ENCODE measurements around the gene SRBD1. TPM values are rescaled to one million over a fixed set of nuclear protein-coding genes. Genes with fewer than 3 reads are reported as not detected.

Gene SRBD1
- total RNA-seq, 1 donor from 2014 or later: 11.2 TPM

GRCh38 chr2:45640576-45640975 is 29.5 kb upstream of the SRBD1 start:
- Mint-ChIP-seq H3K9me3 (ENCODE audit: low read depth) (no peaks in the 10 kb centered on the region), H3K36me3 (ENCODE audit: low read depth) (no peaks in the 10 kb centered on the region), H3K27me3 (ENCODE audit: low read depth) (peaks cover 26% of the 10 kb centered on the region)

DNA sequence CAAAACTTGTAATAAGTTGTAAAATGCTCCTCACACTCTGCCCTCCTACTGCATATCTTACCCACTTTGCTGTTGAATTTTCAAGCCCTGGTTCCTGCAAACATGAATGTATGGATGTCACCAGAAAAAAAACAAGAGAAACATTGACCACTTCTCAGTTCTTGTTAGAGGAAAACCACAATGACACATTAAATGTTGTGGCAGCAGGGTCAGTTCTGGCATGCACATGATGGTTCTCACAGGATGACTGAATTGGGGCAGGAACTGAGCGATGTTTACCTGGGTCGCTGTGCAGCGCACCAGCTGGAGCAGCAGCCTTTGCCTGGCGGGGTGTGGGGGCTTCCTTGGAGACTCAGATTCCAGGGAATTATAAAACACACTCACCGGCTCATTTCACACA is 26.4 kb upstream of the SRBD1 start:
- DNase-seq (ENCODE audit: low spot score): no peak
- Mint-ChIP-seq H3K9me3 (ENCODE audit: low read depth) (no peaks in the 10 kb centered on the region), H3K27me3 (ENCODE audit: low read depth) (peaks cover 36% of the 10 kb centered on the region), H3K4me1 (ENCODE audit: low read depth) (peaks cover 5% of the 10 kb centered on the region), H3K36me3 (ENCODE audit: low read depth) (no peaks in the 10 kb centered on the region), H3K4me3 (ENCODE audit: unreplicated experiment) (no peak overlapping the region), H3K27ac (ENCODE audit: unreplicated experiment) (no peak overlapping the region)
- no peak for TF ChIP-seq CTCF (IDR thresholded peaks at IDR 0.05)

More at GRCh38 chr2:45640576-45640975, 29.5 kb upstream of the SRBD1 start:
- H3K27ac Mint-ChIP-seq (ENCODE audit: unreplicated experiment): no peak overlapping the region
- H3K4me3 Mint-ChIP-seq (ENCODE audit: unreplicated experiment): no peak overlapping the region
- no peak for TF ChIP-seq CTCF (IDR thresholded peaks at IDR 0.05)
- peaks cover 15% of the 10 kb centered on the region for H3K4me1 Mint-ChIP-seq (ENCODE audit: low read depth)
- DNase-seq (ENCODE audit: low spot score): no peak

- no peak for DNase-seq (ENCODE audit: low spot score)
- no peak overlapping the region for H3K4me3 Mint-ChIP-seq (ENCODE audit: unreplicated experiment)
- no peaks in the 10 kb centered on the region for H3K36me3 Mint-ChIP-seq (ENCODE audit: low read depth)
- no peaks in the 10 kb centered on the region for H3K9me3 Mint-ChIP-seq (ENCODE audit: low read depth)
- H3K4me1 Mint-ChIP-seq (ENCODE audit: low read depth): peaks cover 5% of the 10 kb centered on the region
- H3K27me3 Mint-ChIP-seq (ENCODE audit: low read depth): peaks cover 38% of the 10 kb centered on the region
- no peak for TF ChIP-seq CTCF (IDR thresholded peaks at IDR 0.05)
- H3K27ac Mint-ChIP-seq (ENCODE audit: unreplicated experiment): no peak overlapping the region
These were observed 24.9 kb upstream of the SRBD1 start for GRCh38 chr2:45636008-45636407.

GRCh38 chr2:45634223-45634622 is 23.2 kb upstream of the SRBD1 start:
- Mint-ChIP-seq H3K9me3 (ENCODE audit: low read depth) (no peaks in the 10 kb centered on the region), H3K4me3 (ENCODE audit: unreplicated experiment) (no peak overlapping the region), H3K36me3 (ENCODE audit: low read depth) (peaks cover 2% of the 10 kb centered on the region), H3K4me1 (ENCODE audit: low read depth) (peaks cover 5% of the 10 kb centered on the region), H3K27me3 (ENCODE audit: low read depth) (peaks cover 33% of the 10 kb centered on the region), H3K27ac (ENCODE audit: unreplicated experiment) (no peak overlapping the region)
- DNase-seq (ENCODE audit: low spot score): no peak
- no peak for TF ChIP-seq CTCF (IDR thresholded peaks at IDR 0.05)

DNA sequence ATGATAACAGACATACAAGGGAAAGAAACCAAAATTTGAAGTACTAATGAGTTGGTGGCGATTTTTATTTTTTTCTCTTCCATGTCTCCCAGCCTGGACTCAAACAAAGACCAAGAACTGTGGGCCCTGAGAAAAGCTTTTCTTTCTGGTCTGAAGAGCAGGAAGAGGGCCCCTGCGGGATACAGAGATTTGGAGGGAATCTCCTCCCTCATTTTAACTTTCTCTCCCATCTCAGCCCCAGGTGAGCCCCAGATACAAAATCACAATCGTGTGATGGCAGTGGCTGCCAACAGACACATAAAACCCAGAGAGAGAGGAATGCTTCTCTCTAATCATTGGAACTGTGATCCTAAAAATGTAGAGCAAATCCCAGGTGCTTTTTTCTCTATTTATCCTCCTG is 20.9 kb upstream of the SRBD1 start:
- no peak for TF ChIP-seq CTCF (IDR thresholded peaks at IDR 0.05)
- Mint-ChIP-seq H3K4me3 (ENCODE audit: unreplicated experiment) (no peak overlapping the region), H3K36me3 (ENCODE audit: low read depth) (peaks cover 2% of the 10 kb centered on the region), H3K27ac (ENCODE audit: unreplicated experiment) (no peak overlapping the region), H3K27me3 (ENCODE audit: low read depth) (peaks cover 29% of the 10 kb centered on the region), H3K4me1 (ENCODE audit: low read depth) (no peaks in the 10 kb centered on the region), H3K9me3 (ENCODE audit: low read depth) (no peaks in the 10 kb centered on the region)
- DNase-seq (ENCODE audit: low spot score): no peak

Measured in chondrocyte (in vitro differentiated cells).